PC-3 (cell line): ENCODE results near the gene PTGER3.

Experiments
- EZH2 ChIP-seq: fragments of 300-600 bp; sonication (generic); IDR thresholded peaks from one replicate; pipeline ENCODE4 v1.6.1; 2017; ENCODE audit warnings: antibody characterized with exemption, mild to moderate bottlenecking, low read length; ENCODE audit not compliant: unreplicated experiment
- TF ChIP-seq, protein P1 (sequence below): fragments of 300-600 bp; sonication (generic); conservative IDR thresholded peaks from 2 replicates; pipeline ENCODE4 v1.5.1; 2017; ENCODE audit warnings: antibody characterized with exemption, low read depth, mild to moderate bottlenecking, low read length

DNA sequence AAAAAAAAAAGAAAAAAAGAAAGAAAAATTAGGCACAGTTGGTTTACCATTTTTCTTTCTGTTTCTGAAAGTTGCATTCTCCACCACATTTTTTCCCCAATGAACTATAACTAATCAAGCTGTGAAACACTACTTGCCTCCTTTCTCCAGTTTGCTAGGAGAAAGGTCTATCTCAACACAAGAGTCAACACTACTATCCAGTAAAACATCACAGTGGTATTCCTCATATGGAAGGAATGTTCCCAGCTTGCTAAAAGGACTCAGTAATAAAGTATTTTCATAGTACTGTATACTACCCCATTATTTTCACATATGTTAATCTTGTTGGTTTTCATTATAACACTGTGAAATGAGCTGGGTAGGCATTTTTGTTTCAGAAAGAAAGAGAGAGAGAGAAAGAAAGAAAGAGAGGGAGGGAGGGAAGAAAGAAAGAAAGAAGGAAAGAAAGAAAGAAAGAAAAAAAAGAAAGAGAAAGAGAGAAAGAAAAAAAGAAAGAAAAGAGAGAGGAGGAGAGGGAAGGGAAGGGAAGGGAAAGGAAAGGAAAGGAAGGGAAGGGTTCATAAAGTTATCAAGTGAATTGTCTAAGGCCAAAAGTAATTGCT is 7.9 kb downstream of the PTGER3 start:
- TF ChIP-seq, protein P1, sequence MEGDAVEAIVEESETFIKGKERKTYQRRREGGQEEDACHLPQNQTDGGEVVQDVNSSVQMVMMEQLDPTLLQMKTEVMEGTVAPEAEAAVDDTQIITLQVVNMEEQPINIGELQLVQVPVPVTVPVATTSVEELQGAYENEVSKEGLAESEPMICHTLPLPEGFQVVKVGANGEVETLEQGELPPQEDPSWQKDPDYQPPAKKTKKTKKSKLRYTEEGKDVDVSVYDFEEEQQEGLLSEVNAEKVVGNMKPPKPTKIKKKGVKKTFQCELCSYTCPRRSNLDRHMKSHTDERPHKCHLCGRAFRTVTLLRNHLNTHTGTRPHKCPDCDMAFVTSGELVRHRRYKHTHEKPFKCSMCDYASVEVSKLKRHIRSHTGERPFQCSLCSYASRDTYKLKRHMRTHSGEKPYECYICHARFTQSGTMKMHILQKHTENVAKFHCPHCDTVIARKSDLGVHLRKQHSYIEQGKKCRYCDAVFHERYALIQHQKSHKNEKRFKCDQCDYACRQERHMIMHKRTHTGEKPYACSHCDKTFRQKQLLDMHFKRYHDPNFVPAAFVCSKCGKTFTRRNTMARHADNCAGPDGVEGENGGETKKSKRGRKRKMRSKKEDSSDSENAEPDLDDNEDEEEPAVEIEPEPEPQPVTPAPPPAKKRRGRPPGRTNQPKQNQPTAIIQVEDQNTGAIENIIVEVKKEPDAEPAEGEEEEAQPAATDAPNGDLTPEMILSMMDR: no peak
- no peak for TF ChIP-seq EZH2
